ENCODE measurements around the gene TLR5. TPM values are rescaled to one million over a fixed set of nuclear protein-coding genes. Genes with fewer than 3 reads are reported as not detected.
A peak's percentile ranks its signal among the peaks of the same experiment; 100 is the strongest.

Gene TLR5
- total RNA-seq, 6 experiments from 2014 or later: 0.16 TPM; not detected in 5

DNA sequence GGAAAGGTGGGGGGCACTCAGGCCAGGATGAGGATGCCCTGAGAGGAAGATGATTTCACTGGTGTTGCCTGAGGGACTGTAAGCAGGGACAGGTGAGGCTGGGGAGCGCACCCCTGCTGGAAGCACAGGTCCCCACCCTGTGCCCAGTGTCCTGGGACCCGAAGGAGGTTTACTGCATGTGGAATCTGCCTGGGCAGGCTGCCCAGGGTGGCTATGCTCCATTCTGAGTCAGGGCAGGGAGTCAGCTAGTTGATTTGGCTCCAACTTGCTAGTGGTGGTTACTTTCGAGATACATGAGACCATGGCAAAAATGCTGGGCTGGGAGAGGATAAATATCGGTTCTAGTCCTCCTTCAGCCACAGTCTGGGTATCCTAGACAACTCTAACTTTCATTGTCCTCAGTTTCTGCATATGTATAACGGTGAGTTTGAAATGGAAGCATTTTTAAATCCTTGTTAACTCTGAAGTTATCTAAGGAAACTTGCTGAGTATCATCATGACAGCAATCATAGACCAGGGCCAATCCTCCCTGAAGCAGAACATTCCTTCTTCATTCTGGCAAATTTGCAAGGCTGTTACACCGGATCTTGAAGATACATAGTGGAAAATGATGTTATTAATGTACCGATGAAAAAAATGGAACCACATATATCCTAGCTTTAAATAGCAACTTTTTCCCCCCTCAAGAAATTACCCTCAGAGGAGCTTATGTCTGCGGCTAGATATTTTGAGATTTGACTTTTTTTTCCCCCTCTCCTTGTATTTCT is 7.7 kb downstream of the TLR5 start:
- Mint-ChIP-seq H3K27me3 (ENCODE audit: insufficient read depth) (peaks cover 38% of the 10 kb centered on the region), H3K36me3 (ENCODE audit: low read depth) (no peaks in the 10 kb centered on the region), H3K4me1 (ENCODE audit: low read depth) (peaks cover 34% of the 10 kb centered on the region), H3K4me3 (no peak overlapping the region), H3K9me3 (no peaks in the 10 kb centered on the region), H3K27ac (no peak overlapping the region)
- TF ChIP-seq, protein P1, sequence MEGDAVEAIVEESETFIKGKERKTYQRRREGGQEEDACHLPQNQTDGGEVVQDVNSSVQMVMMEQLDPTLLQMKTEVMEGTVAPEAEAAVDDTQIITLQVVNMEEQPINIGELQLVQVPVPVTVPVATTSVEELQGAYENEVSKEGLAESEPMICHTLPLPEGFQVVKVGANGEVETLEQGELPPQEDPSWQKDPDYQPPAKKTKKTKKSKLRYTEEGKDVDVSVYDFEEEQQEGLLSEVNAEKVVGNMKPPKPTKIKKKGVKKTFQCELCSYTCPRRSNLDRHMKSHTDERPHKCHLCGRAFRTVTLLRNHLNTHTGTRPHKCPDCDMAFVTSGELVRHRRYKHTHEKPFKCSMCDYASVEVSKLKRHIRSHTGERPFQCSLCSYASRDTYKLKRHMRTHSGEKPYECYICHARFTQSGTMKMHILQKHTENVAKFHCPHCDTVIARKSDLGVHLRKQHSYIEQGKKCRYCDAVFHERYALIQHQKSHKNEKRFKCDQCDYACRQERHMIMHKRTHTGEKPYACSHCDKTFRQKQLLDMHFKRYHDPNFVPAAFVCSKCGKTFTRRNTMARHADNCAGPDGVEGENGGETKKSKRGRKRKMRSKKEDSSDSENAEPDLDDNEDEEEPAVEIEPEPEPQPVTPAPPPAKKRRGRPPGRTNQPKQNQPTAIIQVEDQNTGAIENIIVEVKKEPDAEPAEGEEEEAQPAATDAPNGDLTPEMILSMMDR (IDR thresholded peaks at IDR 0.05): no peak
- DNase-seq: peak; percentile 71

GRCh38 chr1:223133824-223134435 is 9.1 kb downstream of the TLR5 start:
- H3K4me1 Mint-ChIP-seq (ENCODE audit: low read depth): peaks cover 40% of the 10 kb centered on the region
- peaks cover 46% of the 10 kb centered on the region for H3K27me3 Mint-ChIP-seq (ENCODE audit: insufficient read depth)

GRCh38 chr1:223133306-223133823 is 9.7 kb downstream of the TLR5 start:
- peaks cover 40% of the 10 kb centered on the region for H3K4me1 Mint-ChIP-seq (ENCODE audit: low read depth)
- no peaks in the 10 kb centered on the region for H3K36me3 Mint-ChIP-seq (ENCODE audit: low read depth)
- TF ChIP-seq, protein P1 (IDR thresholded peaks at IDR 0.05): no peak
- H3K27ac Mint-ChIP-seq: no peak overlapping the region
- peak overlapping the region; percentile 79 for H3K4me3 Mint-ChIP-seq
- no peak for DNase-seq
- peaks cover 45% of the 10 kb centered on the region for H3K27me3 Mint-ChIP-seq (ENCODE audit: insufficient read depth)
- no peaks in the 10 kb centered on the region for H3K9me3 Mint-ChIP-seq

More at GRCh38 chr1:223133824-223134435, 9.1 kb downstream of the TLR5 start:
- Mint-ChIP-seq H3K4me3 (peak overlapping the region; percentile 79), H3K9me3 (no peaks in the 10 kb centered on the region), H3K36me3 (ENCODE audit: low read depth) (no peaks in the 10 kb centered on the region), H3K27ac (no peak overlapping the region)
- DNase-seq: peak; percentile 61
- TF ChIP-seq, protein P1 (IDR thresholded peaks at IDR 0.05): peak; percentile 97

GRCh38 chr1:223129229-223129901 is 13.7 kb downstream of the TLR5 start:
- no peaks in the 10 kb centered on the region for H3K9me3 Mint-ChIP-seq
- H3K4me1 Mint-ChIP-seq (ENCODE audit: low read depth): peaks cover 17% of the 10 kb centered on the region
- TF ChIP-seq, protein P1 (IDR thresholded peaks at IDR 0.05): peak; percentile 92
- H3K27me3 Mint-ChIP-seq (ENCODE audit: insufficient read depth): peaks cover 49% of the 10 kb centered on the region
- DNase-seq: no peak
- no peak overlapping the region for H3K27ac Mint-ChIP-seq
- H3K36me3 Mint-ChIP-seq (ENCODE audit: low read depth): no peaks in the 10 kb centered on the region
- H3K4me3 Mint-ChIP-seq: peak overlapping the region; percentile 50; the same call in 1 of the 2 replicates

- DNase-seq: no peak
- H3K9me3 Mint-ChIP-seq: no peaks in the 10 kb centered on the region
- peaks cover 38% of the 10 kb centered on the region for H3K27me3 Mint-ChIP-seq (ENCODE audit: insufficient read depth)
- H3K36me3 Mint-ChIP-seq (ENCODE audit: low read depth): no peaks in the 10 kb centered on the region
- H3K27ac Mint-ChIP-seq: no peak overlapping the region
- H3K4me3 Mint-ChIP-seq: no peak overlapping the region
- TF ChIP-seq, protein P1 (IDR thresholded peaks at IDR 0.05): no peak
- H3K4me1 Mint-ChIP-seq (ENCODE audit: low read depth): peaks cover 16% of the 10 kb centered on the region
These were observed 16.3 kb downstream of the TLR5 start for GRCh38 chr1:223126741-223127140.

All from HFFc6 (cell line).